HUES6 (cell line): ENCODE data around the gene RNF10.
"Not testable (repeated sequence)": the region's sequence is repeated elsewhere in the genome, so short reads cannot be mapped to it uniquely, and the experiment has no call there.

Experiments used
- H3K27ac ChIP-seq: 2 replicates; pipeline ENCODE4 v1.7.0; 2013; ENCODE audit warnings: low read depth, mild to moderate bottlenecking, low read length, inconsistent platforms
- H3K27me3 ChIP-seq: 2 replicates; pipeline ENCODE4 v1.6.1; 2013; ENCODE audit warnings: low read length; ENCODE audit not compliant: control insufficient read depth, insufficient read depth
- H3K36me3 ChIP-seq: 2 replicates; pipeline ENCODE4 v1.6.1; 2013; ENCODE audit warnings: low read length; ENCODE audit not compliant: control insufficient read depth, insufficient read depth
- H3K4me1 ChIP-seq: 2 replicates; pipeline ENCODE4 v1.6.1; 2013; ENCODE audit warnings: low read length; ENCODE audit not compliant: control insufficient read depth, insufficient read depth
- H3K4me3 ChIP-seq: 2 replicates; pipeline ENCODE4 v1.5.1; 2013; ENCODE audit warnings: low read depth, low read length
- H3K9ac ChIP-seq: one replicate; pipeline ENCODE4 v1.6.1; 2013; ENCODE audit warnings: mild to moderate bottlenecking, low read length
- H3K9me3 ChIP-seq: 2 replicates; pipeline ENCODE4 v1.6.1; 2013; ENCODE audit warnings: low read depth, low read length; ENCODE audit not compliant: control insufficient read depth, insufficient read depth

Gene RNF10

DNA sequence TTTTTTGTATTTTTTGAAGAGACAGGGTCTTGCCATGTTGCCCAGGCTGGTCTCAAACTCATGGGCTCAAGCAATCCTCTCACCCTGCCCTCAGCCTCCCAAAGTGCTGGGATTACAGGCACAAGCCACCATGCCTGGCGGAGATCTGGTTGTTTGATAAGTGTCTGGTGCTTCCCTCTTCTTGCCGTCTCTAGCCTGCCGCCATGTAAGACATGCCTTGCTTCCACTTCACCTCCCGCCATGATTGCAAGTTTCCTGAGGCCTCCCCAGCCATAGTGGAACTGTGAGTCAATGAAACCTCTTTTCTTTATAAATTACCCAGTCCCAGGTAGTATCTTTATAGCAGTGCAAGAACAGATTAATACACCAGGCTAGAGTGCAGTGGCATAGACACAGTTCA is 83.6 kb downstream of the RNF10 start:
- H3K9me3 ChIP-seq, H3K4me3 ChIP-seq, H3K27ac ChIP-seq, H3K36me3 ChIP-seq, H3K9ac ChIP-seq, H3K4me1 ChIP-seq, H3K27me3 ChIP-seq: not testable (repeated sequence)

DNA sequence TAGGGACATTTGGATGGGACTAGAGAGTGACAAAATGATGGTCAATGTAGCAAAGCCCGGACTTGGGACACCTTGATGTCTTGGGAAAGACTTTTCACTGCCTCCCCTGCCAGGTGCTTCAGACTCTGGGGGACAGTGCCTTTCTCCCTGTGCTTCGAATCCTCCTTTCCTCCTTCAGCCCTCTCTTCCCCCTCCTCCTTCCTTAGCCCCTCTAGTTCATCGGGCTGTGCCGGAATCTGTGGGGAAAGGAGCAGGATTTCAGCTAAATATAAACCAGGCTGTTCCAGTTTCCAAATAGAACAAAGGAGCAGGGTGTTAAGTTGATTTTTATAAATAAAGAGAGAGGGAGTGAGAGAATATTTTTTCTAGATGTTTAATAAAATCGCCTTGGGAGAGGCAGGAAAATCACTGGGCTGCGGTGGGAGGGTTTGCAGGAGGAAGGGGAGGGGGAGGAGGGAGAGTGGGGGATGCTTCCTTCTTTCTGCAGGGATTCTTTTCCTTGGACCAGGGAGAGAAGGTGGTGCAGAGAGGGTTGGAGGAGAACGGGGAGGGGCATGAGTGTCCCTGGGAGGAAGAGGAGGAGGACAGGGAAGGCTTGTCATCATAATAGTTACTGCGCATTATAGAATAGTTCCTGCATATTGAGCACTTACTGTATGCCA is 84.9 kb downstream of the RNF10 start:
- no peak overlapping the region; the same call in 1 of the 2 replicates for H3K4me3 ChIP-seq

DNA sequence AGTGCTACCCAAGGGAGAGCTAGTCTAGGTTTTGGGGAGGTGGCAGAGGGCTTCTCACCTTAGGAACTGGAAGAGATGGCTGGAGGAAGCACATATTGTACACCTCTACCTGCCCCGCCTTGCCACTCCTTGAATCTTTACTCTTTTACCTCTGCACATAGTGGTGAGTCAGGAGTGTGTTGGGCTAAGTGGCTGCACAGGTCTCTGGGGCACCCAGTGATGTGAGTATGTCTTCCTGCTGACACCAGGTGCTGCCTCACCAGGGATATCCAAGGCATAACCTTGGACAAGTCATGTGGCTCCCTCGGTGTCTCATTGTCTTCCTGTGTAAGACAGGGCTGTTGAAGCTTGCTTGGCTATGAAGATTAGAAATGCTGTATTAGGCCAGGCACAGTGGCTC is 86.5 kb downstream of the RNF10 start:
- Histone ChIP-seq H3K9ac (no peak overlapping the region), H3K9me3 (no peaks in the 10 kb centered on the region), H3K27ac (no peak overlapping the region), H3K4me1 (0 out of 2 replicates have a peak, but pooled peaks cover 4% of the 10 kb centered on the region), H3K27me3 (no peaks in the 10 kb centered on the region), H3K36me3 (no peaks in the 10 kb centered on the region), H3K4me3 (no peak overlapping the region)

More for the DNA sequence above, 84.9 kb downstream of the RNF10 start:
- Histone ChIP-seq H3K36me3 (no peaks in the 10 kb centered on the region), H3K27ac (no peak overlapping the region), H3K4me1 (0 out of 2 replicates have a peak, but pooled peaks cover 4% of the 10 kb centered on the region), H3K27me3 (no peaks in the 10 kb centered on the region), H3K9me3 (no peaks in the 10 kb centered on the region), H3K9ac (no peak overlapping the region)

DNA sequence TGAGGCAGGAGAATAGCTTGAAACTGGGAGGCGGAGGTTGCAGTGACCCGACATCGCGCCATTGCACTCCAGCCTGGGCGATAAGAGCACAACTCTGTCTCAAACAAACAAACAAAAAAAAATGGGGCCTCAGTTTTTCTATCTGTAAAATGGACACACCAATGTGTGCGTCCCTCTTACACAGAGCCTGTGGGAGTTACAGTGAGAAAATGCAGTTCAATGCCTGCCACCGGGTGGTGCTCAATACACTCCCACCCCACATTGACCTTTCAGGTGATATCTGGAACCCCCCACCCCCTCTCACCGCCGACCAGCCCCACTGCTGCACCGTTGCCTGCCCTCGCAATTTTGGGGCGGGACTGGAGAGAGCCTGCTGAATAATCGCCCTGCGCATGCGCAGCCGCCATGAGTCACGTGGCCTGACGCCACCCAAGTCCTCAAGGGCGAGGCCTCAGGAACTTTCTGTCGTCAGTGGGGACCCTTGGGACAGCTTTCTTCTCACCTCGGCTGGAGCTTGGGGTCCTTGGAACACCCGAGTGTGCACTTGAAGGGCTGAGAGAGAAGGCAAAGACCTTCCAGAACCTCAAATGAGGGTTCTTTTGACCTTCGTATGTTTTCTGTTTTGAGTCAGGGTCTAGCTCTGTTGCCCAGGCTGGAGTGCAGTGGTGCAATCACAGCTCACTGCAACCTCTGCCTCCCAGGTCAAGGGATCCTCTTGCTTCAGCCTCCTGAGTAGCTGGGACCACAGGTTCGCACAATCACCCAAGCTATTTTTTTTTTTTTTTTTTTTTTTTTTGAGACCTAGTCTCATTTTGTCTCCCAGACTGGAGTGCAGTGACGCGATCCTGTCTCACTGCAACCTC is 91.6 kb downstream of the RNF10 start:
- H3K27me3 ChIP-seq: no peaks in the 10 kb centered on the region
- H3K27ac ChIP-seq: no peak overlapping the region
- H3K9ac ChIP-seq: no peak overlapping the region
- H3K4me3 ChIP-seq: no peak overlapping the region
- H3K4me1 ChIP-seq: no peaks in the 10 kb centered on the region
- H3K36me3 ChIP-seq: no peaks in the 10 kb centered on the region
- H3K9me3 ChIP-seq: no peaks in the 10 kb centered on the region
